NCI-H1694 treated with DMSO at 0.1 percent for 48 hours (cell line): Measurements from ENCODE around the gene GPC6.
A peak's percentile ranks its signal among the peaks of the same experiment; 100 is the strongest.

Experiments
- DNase-seq: peaks from one replicate; lab custom pipeline; 2025; lab: John Stamatoyannopoulos, UW

The GPC6 gene

GRCh38 chr13:93925990-93926389 is 699.4 kb downstream of the GPC6 start:
- DNase-seq: no peak

DNA sequence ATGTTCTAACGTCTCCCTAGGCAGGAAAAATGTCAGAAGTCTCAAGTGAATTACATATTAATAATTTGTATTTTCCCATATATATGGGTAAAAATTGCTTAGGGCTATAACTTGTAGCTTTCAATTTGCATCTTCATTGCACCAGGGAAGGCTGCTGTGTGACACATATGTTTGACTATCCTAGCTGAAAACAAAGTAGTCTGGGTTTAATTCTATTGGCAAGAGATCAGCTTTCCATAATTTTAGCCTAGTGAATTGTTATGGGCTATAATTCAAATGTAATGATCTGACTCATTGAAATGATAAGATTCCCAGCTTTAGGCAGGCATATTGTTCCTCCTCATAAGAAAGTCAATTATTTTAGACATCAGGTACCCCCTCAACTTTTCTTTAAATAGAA is 699.8 kb downstream of the GPC6 start:
- no peak for DNase-seq

- no peak for DNase-seq
These were observed 700.8 kb downstream of the GPC6 start for GRCh38 chr13:93927431-93927830.

DNA sequence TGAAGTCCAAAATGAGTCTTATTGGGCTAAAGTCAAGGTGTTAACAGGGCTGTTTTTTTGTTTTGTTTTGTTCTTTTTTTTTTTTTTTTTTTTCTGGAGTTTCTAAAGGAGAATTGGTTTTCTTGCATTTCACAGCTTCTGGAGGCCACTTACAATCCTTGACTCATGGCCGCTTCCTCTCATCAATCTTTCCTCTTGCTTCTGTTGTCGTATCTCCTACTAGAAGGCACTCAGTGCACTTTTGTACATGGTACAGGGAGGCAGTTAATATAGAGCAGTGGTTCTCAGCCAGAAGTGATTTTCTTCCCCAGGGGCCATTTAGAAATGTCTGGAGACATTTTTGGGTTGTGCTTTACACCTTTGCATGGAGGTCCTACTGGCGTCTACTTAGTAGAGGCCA is 706.3 kb downstream of the GPC6 start:
- no peak for DNase-seq

DNA sequence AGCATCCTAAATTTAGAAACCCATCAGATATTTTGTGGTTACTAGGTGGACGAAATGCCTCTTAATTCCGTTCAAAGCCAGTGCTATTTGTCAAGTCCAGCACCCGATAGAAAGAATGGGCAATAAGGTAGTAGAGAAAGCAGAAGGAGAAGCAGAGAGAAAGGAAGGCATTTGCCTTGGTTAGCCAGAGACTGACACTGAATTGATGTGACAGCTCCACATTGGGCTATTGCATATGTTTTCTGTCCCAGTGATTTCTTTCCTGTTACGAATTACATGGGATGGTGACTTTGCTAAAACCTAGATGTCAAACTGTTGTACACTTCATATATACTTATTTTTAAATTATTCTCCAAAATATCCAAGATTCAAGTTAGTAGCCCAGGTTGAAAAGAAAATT is 710.3 kb downstream of the GPC6 start:
- DNase-seq: no peak

- no peak for DNase-seq
These were observed 714.8 kb downstream of the GPC6 start for GRCh38 chr13:93941444-93941843.

GRCh38 chr13:93942016-93942415 is 715.4 kb downstream of the GPC6 start:
- no peak for DNase-seq

DNA sequence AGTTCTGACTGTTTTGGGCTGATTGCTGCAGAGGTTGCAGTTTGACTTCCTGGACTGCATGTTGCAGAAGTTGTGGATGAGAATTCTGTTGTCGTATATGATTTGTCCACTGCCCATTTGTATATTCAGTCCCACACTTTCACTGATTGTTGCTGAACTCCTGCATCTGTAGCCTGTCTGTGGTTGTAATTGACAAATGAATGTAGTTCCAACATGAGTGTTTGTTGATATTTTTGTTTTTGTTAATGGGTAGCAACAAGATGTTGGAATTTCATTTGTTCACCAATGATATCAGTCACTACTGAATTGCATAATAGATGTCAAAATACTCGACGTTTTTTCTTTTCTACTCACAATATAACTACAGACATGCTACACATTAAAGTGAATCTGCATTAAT is 719.0 kb downstream of the GPC6 start:
- no peak for DNase-seq

DNA sequence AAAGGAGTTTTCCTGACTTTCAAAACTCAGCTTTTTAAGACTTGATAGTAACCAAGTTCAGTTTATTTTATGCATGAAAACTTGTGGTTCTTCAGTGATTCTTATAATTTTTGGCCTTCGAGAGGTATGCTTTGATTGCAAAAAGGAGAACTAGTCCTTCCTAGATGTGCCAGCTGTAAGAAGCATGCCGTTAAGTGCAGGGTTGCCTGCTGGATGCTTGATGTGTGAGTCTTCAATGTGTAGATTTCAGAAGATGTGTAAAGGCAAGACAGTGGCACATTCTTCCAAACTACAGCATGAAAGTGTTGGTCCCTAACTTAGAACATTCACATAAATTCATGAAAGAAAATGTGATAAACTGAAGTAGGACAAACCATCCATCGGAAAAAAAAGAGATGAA is 720.4 kb downstream of the GPC6 start:
- DNase-seq: no peak

GRCh38 chr13:93947651-93948050 is 721.0 kb downstream of the GPC6 start:
- no peak for DNase-seq

DNA sequence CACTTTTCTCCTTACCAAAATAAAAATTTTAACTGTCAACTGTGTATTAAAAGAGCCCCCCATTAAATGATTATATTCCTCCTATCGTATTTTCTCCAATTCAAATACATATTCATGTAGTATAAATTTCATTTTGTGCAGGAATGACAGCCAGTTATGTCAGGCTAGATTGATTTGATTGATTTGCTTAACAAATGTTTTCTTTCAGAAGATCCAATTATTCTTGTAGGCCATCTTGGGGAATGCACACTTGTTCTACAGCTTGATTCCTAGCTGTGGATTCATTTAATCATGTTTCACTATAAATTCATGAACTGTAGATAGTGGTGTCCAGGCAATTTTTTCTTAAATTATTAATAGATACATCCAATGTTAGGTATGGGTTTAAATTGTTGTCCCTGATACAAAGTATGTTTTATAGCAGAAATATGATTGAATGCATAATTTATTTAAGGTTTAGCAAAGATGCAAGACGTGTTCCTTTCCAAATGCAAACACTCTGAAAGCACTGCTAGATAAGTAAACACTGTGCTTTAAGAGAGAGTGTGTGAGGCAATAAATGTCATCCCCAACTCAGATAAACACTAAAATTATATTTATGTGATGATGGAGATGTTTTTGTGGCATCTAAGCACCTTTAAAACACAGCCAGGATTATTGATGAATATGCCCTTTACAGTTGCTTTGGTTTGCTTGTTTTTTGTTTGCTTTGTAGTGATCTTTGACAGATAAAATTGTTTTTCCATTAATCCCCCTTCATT is 721.7 kb downstream of the GPC6 start:
- DNase-seq: no peak

DNA sequence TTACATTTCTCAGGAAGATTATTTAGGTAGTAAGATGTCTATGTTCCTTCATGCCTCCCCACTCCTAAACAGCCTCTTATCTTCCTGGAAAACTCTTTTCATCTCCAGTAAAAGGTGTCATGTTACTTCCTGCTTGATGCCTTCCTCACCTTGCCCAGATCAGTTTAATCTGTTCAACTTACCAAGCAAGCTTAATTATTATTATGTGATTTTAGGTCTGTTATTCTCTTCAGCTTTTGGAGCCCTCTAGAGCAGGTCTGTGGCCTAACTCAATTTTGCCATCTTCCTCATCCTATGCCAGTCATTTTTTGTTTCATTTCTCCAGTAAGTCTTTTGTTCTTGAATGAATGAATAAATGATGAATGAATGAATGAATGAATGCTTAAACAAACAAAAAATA is 724.5 kb downstream of the GPC6 start:
- DNase-seq: peak; percentile 28

DNA sequence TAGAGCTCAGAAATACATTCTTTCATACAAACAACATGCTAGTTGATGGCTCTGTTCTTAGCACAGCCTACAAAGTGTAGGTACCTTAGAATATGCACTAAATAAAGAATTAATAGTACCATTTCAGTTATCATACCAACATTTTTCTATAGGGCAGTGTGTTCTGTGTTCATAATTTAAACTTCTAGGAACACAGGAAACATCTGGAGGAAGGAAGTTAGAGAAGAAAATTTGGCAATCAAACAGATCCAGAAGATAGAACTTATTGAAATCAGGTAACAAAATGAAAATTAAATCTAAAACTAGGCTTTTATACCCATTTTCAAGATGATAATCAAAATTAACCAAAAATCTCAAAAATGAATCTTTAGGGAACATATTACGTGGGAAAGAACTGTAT is 725.3 kb downstream of the GPC6 start:
- DNase-seq: no peak

- no peak for DNase-seq
These were observed 727.2 kb downstream of the GPC6 start for GRCh38 chr13:93953841-93954240.

DNA sequence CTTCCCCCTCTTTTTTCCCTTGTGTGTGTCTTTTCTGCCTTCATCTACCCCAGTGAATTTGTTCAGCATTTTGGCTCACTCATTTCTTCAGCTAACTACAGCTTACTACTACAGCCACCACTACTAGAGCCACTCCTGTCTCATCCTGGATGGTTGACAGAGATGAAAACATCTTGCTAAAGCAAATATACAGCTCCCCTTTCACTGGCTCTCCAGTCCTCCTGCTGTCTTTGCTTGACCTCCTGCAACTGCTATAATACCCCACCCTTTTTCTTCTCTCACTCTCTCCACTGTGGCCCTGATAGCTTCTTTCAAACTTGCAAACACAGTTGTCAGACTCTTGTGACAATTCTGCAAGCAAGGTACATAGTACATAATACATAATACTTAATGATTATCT is 729.3 kb downstream of the GPC6 start:
- DNase-seq: no peak

DNA sequence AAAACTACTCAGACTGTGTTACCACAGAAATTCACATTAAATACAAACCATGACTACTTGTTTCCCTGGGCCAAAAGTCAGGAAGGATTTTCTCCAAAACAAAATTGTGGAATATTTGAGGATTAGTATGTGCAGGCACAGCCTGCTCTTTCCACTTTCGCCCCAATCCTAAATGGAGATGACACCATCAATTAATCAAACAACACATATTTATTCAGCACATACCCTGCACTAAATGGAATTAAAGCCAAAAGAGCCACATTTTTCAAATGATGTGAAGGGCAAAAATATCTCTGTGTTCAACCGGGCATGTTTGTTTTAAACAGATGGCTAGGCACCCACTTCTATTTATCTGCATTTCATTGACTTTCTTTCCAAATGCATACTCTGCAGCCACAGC is 729.8 kb downstream of the GPC6 start:
- peak; percentile 76 for DNase-seq

- no peak for DNase-seq
These were observed 730.8 kb downstream of the GPC6 start for GRCh38 chr13:93957371-93957770.

GRCh38 chr13:93959796-93960533 is 733.4 kb downstream of the GPC6 start:
- no peak for DNase-seq

DNA sequence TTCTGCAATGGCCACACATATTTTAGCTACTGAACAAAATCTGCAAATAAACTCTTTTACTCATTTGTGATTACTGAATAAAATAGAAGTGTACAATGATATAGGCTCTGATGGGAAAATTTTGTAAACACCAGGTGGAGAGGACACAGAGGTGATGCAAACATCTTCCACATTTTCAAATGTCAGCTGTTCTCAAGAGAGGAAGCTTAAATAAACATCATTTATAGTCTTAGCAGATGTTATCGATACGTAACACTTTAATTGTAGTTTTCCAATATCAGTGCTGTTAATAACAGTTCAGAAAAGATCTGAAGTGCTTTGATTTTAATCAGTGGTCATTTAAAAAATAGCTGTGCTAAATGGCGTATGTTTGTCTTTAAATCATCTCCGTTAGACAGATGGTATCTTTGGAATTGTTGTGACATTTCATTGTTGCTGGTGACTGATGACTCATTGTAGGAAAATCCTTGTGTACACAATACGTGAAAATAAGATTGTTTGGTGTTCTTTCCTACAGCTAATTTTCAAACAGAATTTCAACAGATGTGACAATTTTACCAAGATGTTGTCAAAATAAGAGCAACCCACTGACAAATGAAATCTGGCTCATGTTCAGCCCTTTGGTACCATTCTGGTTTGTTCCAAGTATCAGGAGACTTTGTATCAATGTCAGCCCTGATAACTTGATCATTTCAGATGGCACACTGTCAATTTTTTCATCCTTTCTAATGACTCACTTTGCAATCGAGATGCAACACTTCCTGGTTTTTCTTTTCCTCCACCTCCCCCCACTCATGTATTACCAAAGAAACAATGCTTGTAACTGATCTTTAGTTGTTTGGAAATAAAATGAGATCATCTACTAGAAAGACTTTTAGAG is 736.9 kb downstream of the GPC6 start:
- DNase-seq: peak; percentile 68

- no peak for DNase-seq
These were observed 737.5 kb downstream of the GPC6 start for GRCh38 chr13:93964146-93964512.

DNA sequence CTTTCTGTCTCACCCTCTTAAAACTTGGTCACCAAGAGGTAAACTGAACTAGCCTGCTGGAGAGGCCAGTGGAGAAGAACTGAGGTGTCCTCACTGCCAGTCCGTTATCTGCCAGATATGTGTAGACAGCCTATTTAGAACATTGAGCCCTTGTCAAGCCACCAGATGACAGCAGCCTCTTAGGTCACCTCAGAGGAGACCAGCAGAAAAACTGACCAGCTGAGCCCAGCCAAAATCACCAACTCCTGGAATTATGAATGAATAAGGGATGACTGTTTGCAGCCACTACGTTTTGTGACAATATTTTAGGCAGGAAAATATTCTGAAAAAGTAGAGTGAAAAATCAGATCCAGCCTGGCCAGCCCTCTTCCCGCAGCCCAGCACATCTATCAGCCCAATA is 739.0 kb downstream of the GPC6 start:
- no peak for DNase-seq

- no peak for DNase-seq
These were observed 739.8 kb downstream of the GPC6 start for GRCh38 chr13:93966267-93966936.
